Measurements from ENCODE around the gene RBM6.
"Not testable (repeated sequence)": the region's sequence is repeated elsewhere in the genome, so short reads cannot be mapped to it uniquely, and the experiment has no call there.

Gene RBM6

GRCh38 chr3:49917806-49918590 lies 22.0 kb upstream of the RBM6 start:
- DNase-seq = not testable (repeated sequence)

DNA sequence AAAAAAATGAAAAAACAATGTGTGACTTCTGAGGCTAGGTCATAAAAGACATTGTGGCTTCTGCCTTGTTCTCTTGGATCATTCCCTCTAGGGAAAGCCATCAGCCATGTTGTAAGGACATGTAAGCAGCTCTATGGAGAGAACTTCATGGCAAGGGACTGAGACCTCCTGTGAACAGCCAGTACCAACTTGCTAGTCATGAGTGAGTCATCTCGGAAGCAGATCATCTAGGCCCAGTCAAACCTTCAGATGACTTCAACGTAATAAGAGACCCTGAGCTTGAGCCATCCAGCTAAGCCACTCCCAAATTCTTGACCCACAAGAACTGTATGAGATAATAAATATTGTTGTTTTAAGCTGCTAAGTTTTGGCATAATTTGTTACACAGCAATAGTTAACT lies 15.3 kb upstream of the RBM6 start:
- no peak for DNase-seq

DNA sequence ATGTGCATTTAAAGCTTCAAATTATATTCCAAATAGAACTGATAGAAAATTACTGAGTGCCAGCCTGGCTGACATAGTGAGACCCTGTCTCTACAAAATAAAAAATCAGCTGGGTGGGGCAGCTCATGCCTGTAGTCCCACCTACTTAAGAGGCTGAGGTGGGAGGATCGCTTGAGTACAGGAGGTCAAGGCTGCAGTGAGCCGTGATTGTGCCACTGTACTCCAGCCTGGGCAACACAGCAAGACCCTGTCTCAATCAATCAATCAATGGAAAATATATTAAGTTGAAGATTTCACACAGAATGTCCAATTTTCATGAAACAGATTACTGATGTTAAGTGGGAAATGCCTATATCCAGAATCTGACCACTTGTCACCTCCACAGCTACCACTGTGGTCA lies 14.5 kb upstream of the RBM6 start:
- no peak for DNase-seq

GRCh38 chr3:49926117-49926728 lies 13.7 kb upstream of the RBM6 start:
- DNase-seq = no peak

DNA sequence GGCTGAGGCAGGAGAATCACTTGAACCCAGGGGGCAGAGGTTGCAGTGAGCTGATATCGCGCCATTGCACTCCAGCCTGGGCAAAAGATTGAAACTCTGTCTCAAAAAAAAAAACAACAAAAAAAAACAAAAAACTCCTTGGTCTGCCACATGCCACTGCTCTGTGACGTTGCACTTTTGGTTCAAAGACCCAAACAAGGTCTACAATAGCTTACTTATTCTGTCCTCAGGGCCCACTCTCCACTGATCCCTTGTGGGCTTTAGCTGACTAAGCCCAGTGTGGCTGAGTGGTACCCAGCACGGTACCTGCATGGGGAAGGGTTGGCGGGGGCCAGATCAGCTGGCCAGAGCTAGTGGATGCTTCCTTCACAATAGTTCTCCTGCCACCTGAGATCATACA lies 12.2 kb upstream of the RBM6 start:
- no peak for DNase-seq

DNA sequence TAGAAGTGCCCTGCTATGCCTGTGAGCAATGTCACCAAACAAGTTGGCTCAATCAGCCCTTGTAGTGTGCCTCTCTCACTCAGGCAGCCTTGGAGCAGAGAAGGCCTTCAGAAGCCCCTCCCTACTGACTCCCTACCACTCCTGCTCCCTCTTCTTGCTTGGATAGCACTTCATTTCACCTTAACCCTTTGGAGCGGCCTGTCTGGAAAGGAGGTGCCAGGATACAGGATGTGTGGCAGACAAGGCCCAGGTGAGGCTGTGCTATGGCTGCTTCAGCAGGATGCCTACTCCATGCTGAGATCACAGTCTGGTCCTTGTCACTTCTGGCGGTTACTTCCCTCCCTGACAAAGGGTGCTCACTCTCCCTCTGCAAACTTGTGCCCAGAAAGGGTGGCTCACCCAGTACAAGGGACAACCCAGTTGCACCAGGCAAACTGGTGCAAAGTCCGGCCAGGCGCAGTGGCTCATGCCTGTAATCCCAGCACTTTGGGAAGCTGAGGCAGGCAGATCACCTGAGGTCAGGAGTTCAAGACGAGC lies 11.4 kb upstream of the RBM6 start:
- DNase-seq = no peak

- peak; percentile 66 for DNase-seq
Observed at GRCh38 chr3:49929291-49930167, 10.4 kb upstream of the RBM6 start, which contains the start of gene MON1A. Gene MON1A, minus strand, starts transcription at chr3:49929811. Its CDS starts 16,465 bp downstream, at chr3:49913346.

- DNase-seq = no peak
Observed at GRCh38 chr3:49930168-49930690, 9.7 kb upstream of the RBM6 start.

DNA sequence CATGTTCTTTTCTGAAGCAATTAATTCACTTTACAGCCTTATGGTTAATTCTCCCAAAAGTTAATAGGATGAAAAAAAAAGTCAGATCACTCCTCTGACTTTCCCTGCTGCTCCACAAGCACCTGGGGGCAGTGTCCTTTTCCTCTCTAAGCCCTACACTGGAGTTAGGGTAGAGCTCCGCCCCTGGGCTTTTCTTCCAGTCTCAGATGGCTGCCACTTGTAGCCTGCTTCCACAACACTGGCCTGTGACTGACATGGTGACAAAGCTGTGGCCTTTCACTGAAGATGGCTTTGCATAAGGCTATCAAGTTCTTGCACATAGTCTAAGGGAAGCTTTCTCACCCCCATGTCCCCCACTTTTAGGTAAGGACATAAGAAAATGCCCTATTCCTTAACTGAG lies 9.0 kb upstream of the RBM6 start:
- DNase-seq = no peak

DNA sequence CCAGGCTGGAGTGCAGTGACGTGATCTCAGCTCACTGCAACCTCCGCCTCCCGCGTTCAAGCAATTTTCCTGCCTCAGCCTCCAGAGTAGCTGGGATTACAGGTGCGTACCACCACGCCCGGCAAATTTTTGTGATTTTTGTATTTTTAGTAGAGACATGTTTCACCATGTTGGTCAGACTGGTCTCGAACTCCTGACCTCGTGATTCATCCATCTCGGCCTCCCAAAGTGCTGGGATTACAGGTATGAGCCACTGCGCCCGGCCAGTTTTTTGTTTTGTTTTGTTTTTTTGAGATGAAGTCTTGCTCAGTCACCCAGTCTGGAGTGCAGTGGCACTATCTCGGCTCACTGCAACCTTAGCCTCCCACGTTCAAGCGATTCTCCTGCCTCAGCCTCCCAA lies 7.7 kb upstream of the RBM6 start:
- not testable (repeated sequence) for DNase-seq

DNA sequence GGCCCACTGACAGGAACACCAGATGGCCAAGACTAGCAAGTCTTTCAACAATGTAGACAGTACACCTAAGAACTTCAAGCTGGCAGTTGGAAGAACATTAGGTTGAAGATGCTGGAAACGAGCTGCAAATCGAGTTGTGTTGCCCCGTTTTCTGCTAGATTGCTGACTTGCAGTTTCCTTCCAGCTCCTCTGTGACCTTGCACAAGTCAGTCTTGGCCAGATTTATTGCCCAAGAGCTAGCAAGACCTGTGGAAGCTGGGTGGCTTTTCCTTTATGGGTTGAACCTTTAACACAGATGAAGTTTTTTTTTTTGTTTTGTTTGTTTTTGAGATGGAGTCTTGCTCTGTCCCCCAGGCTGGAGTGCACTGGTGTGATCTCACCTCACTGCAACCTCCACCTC lies 2.9 kb upstream of the RBM6 start:
- DNase-seq = no peak

GRCh38 chr3:49940667-49941249 lies 808 bp downstream of the RBM6 start:
- no peak for DNase-seq

DNA sequence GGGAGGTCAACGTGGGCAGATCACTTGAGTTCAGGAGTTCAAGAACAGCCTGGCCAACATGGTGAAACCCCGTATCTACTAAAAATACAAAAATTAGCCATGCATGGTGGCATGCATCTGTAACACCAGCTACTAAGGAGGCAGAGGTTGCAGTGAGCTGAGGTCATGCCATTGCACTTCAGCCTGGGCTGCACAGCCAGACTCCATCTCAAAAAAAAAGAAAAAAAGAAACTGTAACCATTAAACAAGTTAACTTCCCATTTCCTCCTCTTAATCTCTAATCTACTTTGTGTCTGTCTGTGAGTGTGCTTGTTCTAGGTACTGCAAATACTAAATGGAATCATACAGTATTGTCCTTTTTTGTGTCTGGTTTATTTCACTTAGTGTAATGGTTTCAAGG lies 2.7 kb downstream of the RBM6 start:
- no peak for DNase-seq

- DNase-seq = no peak
Observed at GRCh38 chr3:49952924-49953323, 13.0 kb downstream of the RBM6 start.

GRCh38 chr3:49955636-49956035 lies 15.7 kb downstream of the RBM6 start:
- no peak for DNase-seq

DNA sequence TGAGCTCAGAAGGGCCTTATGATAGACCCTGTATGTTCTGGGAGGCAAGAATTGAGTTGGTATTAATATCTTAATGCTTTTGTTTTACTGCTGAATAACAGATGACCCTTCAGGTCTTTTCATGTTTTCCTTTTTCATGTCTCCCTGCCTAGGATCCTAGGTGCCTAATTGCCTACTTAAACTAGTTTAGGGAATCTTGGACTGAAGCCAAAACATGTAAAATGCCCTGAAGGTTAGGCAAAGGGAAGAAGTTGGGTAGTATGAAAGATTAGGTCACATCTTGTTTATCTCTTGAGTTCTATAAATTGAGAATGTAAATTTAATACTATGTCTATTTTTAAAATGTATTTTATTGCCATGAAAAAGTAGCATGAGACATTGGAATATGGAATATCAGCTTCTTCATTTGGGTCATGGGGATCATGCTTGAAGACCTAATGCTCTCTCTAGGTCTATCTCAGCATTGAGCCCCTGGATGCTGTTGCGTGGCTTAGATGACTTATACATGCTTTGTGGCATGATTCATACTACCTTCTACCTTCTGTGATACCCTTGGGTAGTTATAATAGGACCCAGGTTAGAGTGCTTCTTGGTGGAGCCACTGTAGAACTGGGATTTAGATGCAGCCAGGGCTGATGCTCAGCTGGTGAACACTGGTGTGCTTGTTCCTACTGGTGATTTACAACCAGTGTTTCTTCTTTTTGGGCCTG lies 26.4 kb downstream of the RBM6 start:
- DNase-seq = no peak

GRCh38 chr3:49967291-49967690 lies 27.3 kb downstream of the RBM6 start:
- DNase-seq = no peak

- DNase-seq = no peak
Observed at GRCh38 chr3:49968346-49968745, 28.4 kb downstream of the RBM6 start.

DNA sequence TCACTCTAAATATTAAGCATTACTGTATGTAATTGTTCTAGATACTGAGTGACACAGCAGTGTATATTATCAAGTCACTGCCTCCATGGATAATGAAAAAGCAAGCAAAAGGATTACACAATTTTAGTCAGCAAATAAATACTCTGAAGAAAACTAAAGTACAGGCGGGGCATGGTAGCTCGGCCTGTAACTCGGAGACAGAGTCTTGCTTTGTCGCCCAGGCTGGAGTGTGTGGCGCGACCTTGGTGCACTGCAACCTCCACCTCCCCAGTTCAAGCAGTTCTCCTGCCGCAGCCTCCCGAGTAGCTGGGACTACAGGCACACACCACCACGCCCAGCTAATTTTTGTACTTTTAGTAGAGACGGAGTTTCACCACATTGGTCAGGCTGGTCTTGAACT lies 32.7 kb downstream of the RBM6 start:
- DNase-seq = no peak

GRCh38 chr3:49976942-49977341 lies 37.0 kb downstream of the RBM6 start:
- no peak for DNase-seq

- no peak for DNase-seq
Observed at GRCh38 chr3:49984394-49984793, 44.4 kb downstream of the RBM6 start.

- DNase-seq = no peak
Observed at GRCh38 chr3:49992326-49992725, 52.4 kb downstream of the RBM6 start.
